ENCODE measurements around the gene C12orf54. TPM values are rescaled to one million over a fixed set of nuclear protein-coding genes. Genes with fewer than 3 reads are reported as not detected.
"Not testable (repeated sequence)": the region's sequence is repeated elsewhere in the genome, so short reads cannot be mapped to it uniquely, and the experiment has no call there.

C12orf54 gene
- total and polyA plus RNA-seq, 2 donors (not counting 3 experiments of a cell fraction or from before 2014, with no cell fraction given), result not detected

- H3K4me2 ChIP-seq (ENCODE audit: insufficient read depth, low read length), result no peak overlapping the region
- no peaks in the 10 kb centered on the region for H3K36me3 ChIP-seq (ENCODE audit: control insufficient read depth in 2 of 2, extremely low read depth in 1 of 2, insufficient read depth in 2 of 2, low read length in 2 of 2)
- dilution Hi-C loops (cut with MboI; ENCODE audit: extremely low pct_ligation_motif_present, low sequenced_read_pairs), result no loop called here
- no peak for FAIRE-seq
- no peak for DNase-seq (ENCODE audit: low read depth, low spot score)
- BruUV-seq (replicated peaks), result no TSS peak
- CTCF ChIA-PET, result no interaction called here
- no peak overlapping the region for H3K27ac ChIP-seq (ENCODE audit: insufficient read depth, low read depth, low read length)
- no peaks in the 10 kb centered on the region for H3K9me3 ChIP-seq (replicated peaks; ENCODE audit: control insufficient read depth, insufficient read depth, low read length)
- POLR2A ChIA-PET, result no interaction called here
- no peaks in the 10 kb centered on the region for H3K27me3 ChIP-seq (ENCODE audit: control insufficient read depth in 2 of 2, insufficient read depth in 2 of 2, low read length in 2 of 2)
- no peak overlapping the region for H2AFZ ChIP-seq (ENCODE audit: low read depth, low read length)
- TF ChIP-seq POLR2AphosphoS5 (IDR thresholded peaks at IDR 0.05; ENCODE audit: insufficient read depth, low read depth, low read length), result no peak
- no peak for TF ChIP-seq JUN (IDR thresholded peaks at IDR 0.05; ENCODE audit: borderline replicate concordance, insufficient read depth, insufficient read length, low read depth)
- TF ChIP-seq CTCF (IDR thresholded peaks at IDR 0.05; ENCODE audit: extremely low read depth in 1 of 2, insufficient read depth in 1 of 2, low read depth in 1 of 2, low read length in 2 of 2), result no peak
- TF ChIP-seq EZH2 (IDR thresholded peaks at IDR 0.05; ENCODE audit: borderline replicate concordance, low read depth, low read length, severe bottlenecking), result no peak
- no peak for TF ChIP-seq MYC (IDR thresholded peaks at IDR 0.05; ENCODE audit: low read depth, low read length)
- TF ChIP-seq MAX (IDR thresholded peaks at IDR 0.05; ENCODE audit: insufficient read depth, insufficient read length), result no peak
- no peak for TF ChIP-seq POLR2A (IDR thresholded peaks at IDR 0.05; ENCODE audit: low read depth, low read length)
- no peak overlapping the region for H3K9ac ChIP-seq (replicated peaks; ENCODE audit: extremely low read depth, insufficient read depth, low read length)
- H3K79me2 ChIP-seq (ENCODE audit: control insufficient read depth, insufficient read depth, low read length), result no peaks in the 10 kb centered on the region
- no peaks in the 10 kb centered on the region for H3K4me1 ChIP-seq (ENCODE audit: control insufficient read depth, extremely low read depth, insufficient read depth, low read length)
- H3K9me1 ChIP-seq (replicated peaks; ENCODE audit: control insufficient read depth, extremely low read depth, insufficient read depth, low read length), result no peaks in the 10 kb centered on the region
- no peak overlapping the region for H3K4me3 ChIP-seq (replicated peaks in 1 of 3; ENCODE audit: insufficient read depth in 1 of 3, low read depth in 1 of 3, low read length in 3 of 3)
- intact Hi-C loops (cut with micrococcal nuclease), result no loop called here
- H4K20me1 ChIP-seq (replicated peaks; ENCODE audit: control insufficient read depth, extremely low read depth, insufficient read depth, low read length), result no peaks in the 10 kb centered on the region
Observed at GRCh38 chr12:48473061-48473460, 9.2 kb upstream of the C12orf54 start.

GRCh38 chr12:48474497-48474896 is 7.8 kb upstream of the C12orf54 start:
- H3K27ac ChIP-seq (ENCODE audit: insufficient read depth, low read depth, low read length); BruUV-seq (replicated peaks); CTCF ChIA-PET; dilution Hi-C loops (cut with MboI; ENCODE audit: extremely low pct_ligation_motif_present, low sequenced_read_pairs); intact Hi-C loops (cut with micrococcal nuclease); FAIRE-seq; H3K9ac ChIP-seq (replicated peaks; ENCODE audit: extremely low read depth, insufficient read depth, low read length); H3K9me1 ChIP-seq (replicated peaks; ENCODE audit: control insufficient read depth, extremely low read depth, insufficient read depth, low read length); H4K20me1 ChIP-seq (replicated peaks; ENCODE audit: control insufficient read depth, extremely low read depth, insufficient read depth, low read length); H3K36me3 ChIP-seq (ENCODE audit: control insufficient read depth in 2 of 2, extremely low read depth in 1 of 2, insufficient read depth in 2 of 2, low read length in 2 of 2); H3K4me2 ChIP-seq (ENCODE audit: insufficient read depth, low read length); H2AFZ ChIP-seq (ENCODE audit: low read depth, low read length); H3K4me1 ChIP-seq (ENCODE audit: control insufficient read depth, extremely low read depth, insufficient read depth, low read length); DNase-seq (ENCODE audit: low read depth, low spot score); H3K9me3 ChIP-seq (replicated peaks; ENCODE audit: control insufficient read depth, insufficient read depth, low read length); POLR2A ChIA-PET; H3K4me3 ChIP-seq (replicated peaks in 1 of 3; ENCODE audit: insufficient read depth in 1 of 3, low read depth in 1 of 3, low read length in 3 of 3); H3K79me2 ChIP-seq (ENCODE audit: control insufficient read depth, insufficient read depth, low read length); H3K27me3 ChIP-seq (ENCODE audit: control insufficient read depth in 2 of 2, insufficient read depth in 2 of 2, low read length in 2 of 2): not testable (repeated sequence)

All from endothelial cell of umbilical vein (primary cell).